Neural progenitor cell (in vitro differentiated cells): ENCODE measurements around the gene NPFF. TPM values are rescaled to one million over a fixed set of nuclear protein-coding genes. Genes with fewer than 3 reads are reported as not detected.

Experiments used
- DNase-seq: peaks from one replicate; pipeline ENCODE4 v3.0.0-alpha.2; 2016; ENCODE audit warnings: low spot score
- H2AFZ ChIP-seq: fragments of 200-600 bp; sonication (generic); replicated peaks from 2 replicates; pipeline ENCODE4 v1.6.1; 2016; ENCODE audit warnings: antibody characterized with exemption
- H3F3A ChIP-seq: fragments of 200-600 bp; sonication (generic); 2 replicates; pipeline ENCODE4 v1.6.1; 2016; ENCODE audit warnings: antibody characterized with exemption, low read depth
- H3K27ac ChIP-seq: fragments of 200-600 bp; sonication (generic); 2 replicates; pipeline ENCODE4 v1.5.1; 2016; ENCODE audit warnings: mild to moderate bottlenecking
- H3K27me3 ChIP-seq: fragments of 200-600 bp; sonication (generic); 2 replicates; pipeline ENCODE4 v1.6.1; 2016; ENCODE audit warnings: mild to moderate bottlenecking, moderate library complexity
- H3K36me3 ChIP-seq: fragments of 200-600 bp; sonication (generic); 2 replicates; pipeline ENCODE4 v1.5.1; 2016
- H3K4me1 ChIP-seq: fragments of 200-600 bp; sonication (generic); 2 replicates; pipeline ENCODE4 v1.6.1; 2016; ENCODE audit warnings: mixed run types
- H3K4me2 ChIP-seq: fragments of 200-600 bp; sonication (generic); 2 replicates; pipeline ENCODE4 v1.6.1; 2016
- H3K4me3 ChIP-seq: fragments of 200-600 bp; sonication (generic); 2 replicates; pipeline ENCODE4 v1.5.1; 2016
- H3K79me2 ChIP-seq: fragments of 200-600 bp; sonication (generic); 2 replicates; pipeline ENCODE4 v1.6.1; 2016; ENCODE audit warnings: low read depth
- H3K9ac ChIP-seq: fragments of 200-600 bp; sonication (generic); 2 replicates; pipeline ENCODE4 v1.6.1; 2016
- H3K9me3 ChIP-seq: fragments of 200-600 bp; sonication (generic); 2 replicates; pipeline ENCODE4 v1.5.1; 2016; ENCODE audit warnings: low read depth
- H4K20me1 ChIP-seq: fragments of 200-600 bp; sonication (generic); 2 replicates; pipeline ENCODE4 v1.6.1; 2016; ENCODE audit warnings: low read depth
- H3K27ac Mint-ChIP-seq: 3 replicates; pipeline ENCODE4 v1.8.0; 2021; ENCODE audit warnings: mixed read lengths
- H3K27me3 Mint-ChIP-seq: 2 replicates; pipeline ENCODE4 v1.8.0; 2022; ENCODE audit warnings: low read depth, mild to moderate bottlenecking, inconsistent platforms, moderate library complexity, mixed read lengths; ENCODE audit not compliant: insufficient read depth
- H3K36me3 Mint-ChIP-seq: 3 replicates; pipeline ENCODE4 v1.8.0; 2021; ENCODE audit warnings: mixed read lengths
- H3K4me1 Mint-ChIP-seq: 3 replicates; pipeline ENCODE4 v1.8.0; 2021; ENCODE audit warnings: mixed read lengths
- H3K4me3 Mint-ChIP-seq: 3 replicates; pipeline ENCODE4 v1.8.0; 2021; ENCODE audit warnings: mild to moderate bottlenecking, moderate library complexity, mixed read lengths
- H3K9me3 Mint-ChIP-seq: 3 replicates; pipeline ENCODE4 v1.8.0; 2020; ENCODE audit warnings: mixed read lengths
- EZH2 ChIP-seq: fragments of 200-600 bp; sonication (generic); IDR thresholded peaks from 2 replicates; pipeline ENCODE4 v1.6.1; 2017; ENCODE audit warnings: antibody characterized with exemption, mild to moderate bottlenecking, moderate library complexity
- EZH2phosphoT487 ChIP-seq: fragments of 200-600 bp; sonication (generic); IDR thresholded peaks from 2 replicates; pipeline ENCODE4 v1.6.1; 2017; ENCODE audit warnings: antibody characterized with exemption
- total RNA-seq: library from RNA; depleted of rRNA; stranded (reverse); fragments of >200 nt; gene quantifications from 2 replicates; pipeline ENCODE4 v1.2.3, GENCODE V29; 2015; ENCODE audit warnings: low replicate concordance
- TF ChIP-seq, protein P1 (sequence below): fragments of 200-600 bp; sonication (generic); IDR thresholded peaks from 2 replicates; pipeline ENCODE4 v1.5.1; 2017; ENCODE audit warnings: antibody characterized with exemption, mild to moderate bottlenecking

The NPFF gene
- total RNA-seq, 1 donor from 2014 or later: not detected

DNA sequence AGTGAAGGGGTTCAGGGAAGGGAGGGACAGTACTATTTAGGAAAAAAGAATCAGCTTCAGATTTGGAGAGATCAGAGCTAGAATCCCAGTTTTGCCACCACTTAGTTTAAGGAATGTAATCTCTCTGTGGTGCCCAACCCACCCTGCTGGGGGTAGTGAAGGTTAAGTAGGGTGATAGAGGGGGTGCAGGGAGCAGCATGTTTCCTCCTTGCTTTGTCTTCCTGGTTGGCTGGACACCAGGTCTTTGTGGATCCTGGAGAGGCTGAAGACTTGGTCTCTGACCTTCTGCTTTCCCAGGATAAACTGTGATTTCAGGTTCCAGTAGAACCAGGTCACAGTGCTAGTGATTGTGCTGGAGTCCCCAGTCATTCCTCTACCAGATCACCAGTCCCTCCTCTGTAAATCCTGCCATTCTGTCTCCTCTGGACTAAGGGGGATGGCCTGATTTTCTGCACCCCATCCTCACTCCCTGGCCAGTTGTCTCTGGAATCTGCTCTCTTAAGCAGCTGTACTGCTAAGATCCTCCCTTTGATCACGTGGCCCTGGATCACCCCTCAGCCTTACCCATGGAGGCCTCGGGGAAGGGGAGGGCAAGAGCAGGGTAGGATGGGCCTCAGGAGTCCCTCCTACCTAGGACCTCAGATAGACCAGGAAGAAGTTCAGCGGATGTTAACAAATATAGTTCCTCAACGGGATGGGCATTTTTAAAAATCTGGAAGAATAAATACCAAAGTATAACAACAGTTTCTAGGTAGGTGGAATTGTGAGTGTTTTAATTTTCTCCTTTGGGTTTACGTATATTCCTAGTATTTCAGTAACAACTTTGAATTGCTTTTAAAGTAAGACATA, 11.2 kb downstream of the NPFF start:
- no peaks in the 10 kb centered on the region for H3K9me3 Mint-ChIP-seq
- Histone ChIP-seq H4K20me1 (peaks cover 3% of the 10 kb centered on the region), H3K36me3 (no peaks in the 10 kb centered on the region), H3K4me2 (peak overlapping the region; percentile 72), H2AFZ (no peak overlapping the region), H3F3A (peaks cover 76% of the 10 kb centered on the region), H3K27ac (peak overlapping the region; percentile 78), H3K9me3 (no peaks in the 10 kb centered on the region), H3K4me1 (peaks cover 63% of the 10 kb centered on the region), H3K4me3 (peak overlapping the region; percentile 12), H3K27me3 (no peaks in the 10 kb centered on the region), H3K9ac (no peak overlapping the region), H3K79me2 (peaks cover 67% of the 10 kb centered on the region)
- peak overlapping the region; percentile 57 for H3K4me3 Mint-ChIP-seq
- peaks cover 3% of the 10 kb centered on the region for H3K36me3 Mint-ChIP-seq
- DNase-seq: peak; percentile 83
- H3K4me1 Mint-ChIP-seq: peaks cover 67% of the 10 kb centered on the region
- peaks cover 12% of the 10 kb centered on the region for H3K27me3 Mint-ChIP-seq
- no peak for TF ChIP-seq EZH2phosphoT487
- TF ChIP-seq, protein P1, sequence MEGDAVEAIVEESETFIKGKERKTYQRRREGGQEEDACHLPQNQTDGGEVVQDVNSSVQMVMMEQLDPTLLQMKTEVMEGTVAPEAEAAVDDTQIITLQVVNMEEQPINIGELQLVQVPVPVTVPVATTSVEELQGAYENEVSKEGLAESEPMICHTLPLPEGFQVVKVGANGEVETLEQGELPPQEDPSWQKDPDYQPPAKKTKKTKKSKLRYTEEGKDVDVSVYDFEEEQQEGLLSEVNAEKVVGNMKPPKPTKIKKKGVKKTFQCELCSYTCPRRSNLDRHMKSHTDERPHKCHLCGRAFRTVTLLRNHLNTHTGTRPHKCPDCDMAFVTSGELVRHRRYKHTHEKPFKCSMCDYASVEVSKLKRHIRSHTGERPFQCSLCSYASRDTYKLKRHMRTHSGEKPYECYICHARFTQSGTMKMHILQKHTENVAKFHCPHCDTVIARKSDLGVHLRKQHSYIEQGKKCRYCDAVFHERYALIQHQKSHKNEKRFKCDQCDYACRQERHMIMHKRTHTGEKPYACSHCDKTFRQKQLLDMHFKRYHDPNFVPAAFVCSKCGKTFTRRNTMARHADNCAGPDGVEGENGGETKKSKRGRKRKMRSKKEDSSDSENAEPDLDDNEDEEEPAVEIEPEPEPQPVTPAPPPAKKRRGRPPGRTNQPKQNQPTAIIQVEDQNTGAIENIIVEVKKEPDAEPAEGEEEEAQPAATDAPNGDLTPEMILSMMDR: no peak
- no peak for TF ChIP-seq EZH2
- H3K27ac Mint-ChIP-seq: peak overlapping the region; percentile 87

DNA sequence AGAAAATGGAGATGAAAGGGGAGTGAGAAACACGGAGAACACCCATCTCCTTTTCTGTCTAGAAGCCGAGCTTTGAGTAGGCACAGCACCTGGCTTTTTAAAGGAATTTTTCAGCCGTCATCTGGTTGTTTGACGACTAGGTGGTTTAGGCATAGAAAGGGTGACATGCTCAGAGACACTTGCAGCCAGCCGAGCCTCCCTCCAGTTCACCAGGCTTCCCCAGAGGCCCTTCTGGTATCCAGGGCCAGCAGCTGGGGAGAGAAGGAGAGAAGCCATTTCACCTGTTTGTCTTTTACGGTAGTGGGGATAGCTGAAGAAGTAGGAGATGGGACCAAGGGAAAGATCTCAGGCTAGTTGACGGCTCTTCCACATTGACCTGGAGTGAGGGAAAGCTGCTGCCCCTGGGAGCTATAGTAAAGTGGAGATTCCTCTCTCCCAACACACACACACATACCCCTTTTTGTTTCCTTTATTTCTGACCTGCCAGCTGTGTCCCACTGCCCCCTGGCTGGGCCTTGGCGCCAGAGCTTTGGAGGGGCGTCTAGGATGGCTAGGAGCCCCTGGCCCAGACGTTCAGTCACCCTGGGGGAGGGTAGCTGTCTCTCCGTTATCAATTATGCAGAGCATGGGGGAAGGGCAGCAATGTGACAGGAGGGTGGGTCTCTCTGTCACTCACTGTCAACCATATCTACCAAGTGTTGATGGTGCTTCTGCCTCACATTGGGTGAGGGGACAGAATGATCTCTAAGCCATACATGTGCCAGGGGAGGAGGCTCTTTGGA, 13.5 kb downstream of the NPFF start:
- peak overlapping the region; percentile 31 for H3K27ac ChIP-seq
- no peak overlapping the region for H2AFZ ChIP-seq
- peak overlapping the region; percentile 78 for H3K4me2 ChIP-seq
- H3K4me3 ChIP-seq: peak overlapping the region; percentile 48
- H4K20me1 ChIP-seq: peaks cover 10% of the 10 kb centered on the region
- no peaks in the 10 kb centered on the region for H3K9me3 ChIP-seq
- H3K4me1 ChIP-seq: peaks cover 56% of the 10 kb centered on the region
- no peak overlapping the region for H3K9ac ChIP-seq
- H3F3A ChIP-seq: peaks cover 59% of the 10 kb centered on the region
- Mint-ChIP-seq H3K4me1 (peaks cover 62% of the 10 kb centered on the region), H3K27ac (peak overlapping the region; percentile 67), H3K36me3 (peaks cover 9% of the 10 kb centered on the region), H3K9me3 (no peaks in the 10 kb centered on the region), H3K4me3 (peak overlapping the region; percentile 87), H3K27me3 (peaks cover 7% of the 10 kb centered on the region)
- no peaks in the 10 kb centered on the region for H3K27me3 ChIP-seq
- H3K36me3 ChIP-seq: no peaks in the 10 kb centered on the region
- TF ChIP-seq, protein P1: no peak
- TF ChIP-seq EZH2phosphoT487: no peak
- no peak for TF ChIP-seq EZH2
- H3K79me2 ChIP-seq: peaks cover 82% of the 10 kb centered on the region
- peak; percentile 51 for DNase-seq

DNA sequence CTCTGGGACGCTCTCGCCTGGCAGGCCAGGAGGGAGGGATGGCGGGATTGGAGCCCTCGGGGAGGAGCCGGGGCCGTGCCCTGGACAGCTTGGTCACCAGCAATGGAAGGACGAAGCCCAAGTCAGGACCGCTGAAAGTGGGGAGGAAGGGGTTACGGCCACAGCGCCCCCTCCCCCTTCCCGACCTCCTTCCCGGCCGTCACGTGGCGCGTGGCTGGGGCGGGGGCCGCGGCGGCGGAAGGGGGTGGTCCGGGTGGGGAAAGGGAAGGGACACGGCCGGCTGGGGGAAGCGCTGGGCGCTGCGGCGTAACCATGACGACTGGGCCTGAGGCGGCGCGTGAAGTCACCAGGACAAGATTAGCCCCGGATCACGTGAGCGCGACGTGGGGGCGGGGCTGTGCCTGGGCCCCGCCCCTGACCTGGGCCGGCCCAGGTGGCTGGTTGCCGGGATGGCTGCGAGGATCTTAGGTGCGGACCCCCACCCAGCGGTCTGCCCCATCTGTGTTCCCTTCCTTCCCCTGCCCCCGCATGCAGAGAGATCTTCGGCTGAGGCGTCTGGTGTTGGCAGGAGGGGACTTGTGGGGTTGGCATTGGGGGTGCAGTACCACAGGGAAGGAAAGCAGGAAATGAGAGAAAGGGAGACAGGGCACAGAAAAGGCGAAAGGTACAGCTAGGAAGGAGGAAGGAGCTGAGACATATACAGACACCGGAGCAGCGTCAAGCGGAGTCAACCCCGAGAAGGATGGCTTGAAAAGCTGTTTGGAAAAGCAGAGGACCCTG, 14.3 kb downstream of the NPFF start:
- Mint-ChIP-seq H3K27me3 (peaks cover 2% of the 10 kb centered on the region), H3K9me3 (no peaks in the 10 kb centered on the region), H3K27ac (peak overlapping the region; percentile 67), H3K4me3 (peak overlapping the region; percentile 87), H3K4me1 (peaks cover 55% of the 10 kb centered on the region), H3K36me3 (peaks cover 9% of the 10 kb centered on the region)
- peak; percentile 97 for DNase-seq
- Histone ChIP-seq H3K36me3 (no peaks in the 10 kb centered on the region), H3F3A (peaks cover 52% of the 10 kb centered on the region), H4K20me1 (peaks cover 10% of the 10 kb centered on the region), H2AFZ (no peak overlapping the region), H3K9me3 (no peaks in the 10 kb centered on the region), H3K4me3 (peak overlapping the region; percentile 48), H3K27me3 (no peaks in the 10 kb centered on the region), H3K27ac (peak overlapping the region; percentile 79), H3K79me2 (peaks cover 84% of the 10 kb centered on the region), H3K4me1 (peaks cover 51% of the 10 kb centered on the region), H3K9ac (no peak overlapping the region), H3K4me2 (peak overlapping the region; percentile 78)
- TF ChIP-seq, protein P1: no peak
- TF ChIP-seq EZH2phosphoT487 (no peak), EZH2 (no peak)
